MM.1S (cell line): Measurements from ENCODE around the gene PTGR1.
"Not testable (repeated sequence)": the region's sequence is repeated elsewhere in the genome, so short reads cannot be mapped to it uniquely, and the experiment has no call there.

Experiments used
- DNase-seq: peaks from one replicate; pipeline ENCODE4 v3.0.0-alpha.2; 2015
- H2AFZ ChIP-seq: fragments of 300-600 bp; sonication (generic); 2 replicates; pipeline ENCODE4 v1.6.0; 2016; ENCODE audit warnings: antibody characterized with exemption, low read length
- H3F3A ChIP-seq: fragments of 300-600 bp; sonication (generic); 2 replicates; pipeline ENCODE4 v1.6.1; 2016; ENCODE audit warnings: mild to moderate bottlenecking, antibody characterized with exemption, low read length, moderate library complexity, mixed read lengths; ENCODE audit not compliant: insufficient read depth
- H3K27ac ChIP-seq: fragments of 300-600 bp; sonication (generic); 2 replicates; pipeline ENCODE4 v1.5.1; 2016; ENCODE audit warnings: mild to moderate bottlenecking, low read length
- H3K27me3 ChIP-seq: fragments of 300-600 bp; sonication (generic); replicated peaks from 2 replicates; pipeline ENCODE4 v1.6.0; 2016; ENCODE audit warnings: low read length; ENCODE audit not compliant: insufficient read depth
- H3K36me3 ChIP-seq: fragments of 300-600 bp; sonication (generic); replicated peaks from 2 replicates; pipeline ENCODE4 v1.6.1; 2016; ENCODE audit warnings: mild to moderate bottlenecking, low read length, mixed read lengths; ENCODE audit not compliant: insufficient read depth
- H3K4me1 ChIP-seq: fragments of 300-600 bp; sonication (generic); 2 replicates; pipeline ENCODE4 v1.6.1; 2016; ENCODE audit warnings: low read length, mixed read lengths
- H3K4me2 ChIP-seq: fragments of 300-600 bp; sonication (generic); 2 replicates; pipeline ENCODE4 v1.6.0; 2016; ENCODE audit warnings: low read depth, low read length
- H3K4me3 ChIP-seq: fragments of 300-600 bp; sonication (generic); 2 replicates; pipeline ENCODE4 v1.5.1; 2016; ENCODE audit warnings: low read length, mixed read lengths
- H3K79me2 ChIP-seq: fragments of 300-600 bp; sonication (generic); 2 replicates; pipeline ENCODE4 v1.6.1; 2016; ENCODE audit warnings: mixed run types, low read length, mixed read lengths
- H3K9ac ChIP-seq: fragments of 300-600 bp; sonication (generic); 2 replicates; pipeline ENCODE4 v1.6.1; 2016; ENCODE audit warnings: low read length, mixed read lengths
- H3K9me2 ChIP-seq: fragments of 300-600 bp; sonication (generic); replicated peaks from 2 replicates; pipeline ENCODE4 v1.6.1; 2016; ENCODE audit warnings: mild to moderate bottlenecking, low read length, mixed read lengths; ENCODE audit not compliant: insufficient read depth
- H3K9me3 ChIP-seq: fragments of 300-600 bp; sonication (generic); replicated peaks from 2 replicates; pipeline ENCODE4 v1.6.1; 2016; ENCODE audit warnings: mild to moderate bottlenecking, low read length, mixed read lengths; ENCODE audit not compliant: insufficient read depth
- H4K20me1 ChIP-seq: fragments of 300-600 bp; sonication (generic); 2 replicates; pipeline ENCODE4 v1.6.1; 2016; ENCODE audit warnings: mild to moderate bottlenecking, low read length, moderate library complexity, mixed read lengths; ENCODE audit not compliant: insufficient read depth
- EZH2 ChIP-seq: fragments of 300-600 bp; sonication (generic); optimal IDR thresholded peaks from 2 replicates; pipeline ENCODE3; 2017; ENCODE audit warnings: low read depth, mild to moderate bottlenecking, antibody characterized with exemption, low read length, mixed read lengths
- EZH2phosphoT487 ChIP-seq: fragments of 300-600 bp; sonication (generic); IDR thresholded peaks from 2 replicates; pipeline ENCODE4 v1.6.1; 2018; ENCODE audit warnings: antibody characterized with exemption, low read length
- TF ChIP-seq, protein P1 (sequence below): fragments of 300-600 bp; sonication (generic); IDR thresholded peaks from 2 replicates; pipeline ENCODE4 v1.5.1; 2016; ENCODE audit warnings: antibody characterized with exemption, low read length, mixed read lengths

Gene PTGR1

DNA sequence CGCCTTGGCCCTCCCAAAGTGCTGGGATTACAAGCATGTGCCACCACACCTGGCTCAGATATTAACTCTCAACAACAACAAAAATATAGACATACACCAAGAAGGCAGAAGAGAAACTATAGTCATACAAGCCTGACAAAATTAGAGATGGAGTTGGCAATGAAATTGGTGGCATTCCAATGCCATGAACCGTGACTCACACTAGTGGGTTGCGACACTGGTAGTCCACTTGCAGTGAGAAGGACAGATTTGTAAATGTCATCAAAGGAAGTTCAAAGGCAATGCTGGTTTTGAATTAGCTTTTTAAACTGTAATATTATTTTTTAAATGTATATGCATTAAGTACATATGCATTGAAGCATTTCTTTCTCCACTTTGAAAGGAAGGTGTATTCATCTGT, 23.2 kb upstream of the PTGR1 start:
- no peak overlapping the region for H3K9ac ChIP-seq
- DNase-seq = no peak
- no peak overlapping the region for H3K27ac ChIP-seq

DNA sequence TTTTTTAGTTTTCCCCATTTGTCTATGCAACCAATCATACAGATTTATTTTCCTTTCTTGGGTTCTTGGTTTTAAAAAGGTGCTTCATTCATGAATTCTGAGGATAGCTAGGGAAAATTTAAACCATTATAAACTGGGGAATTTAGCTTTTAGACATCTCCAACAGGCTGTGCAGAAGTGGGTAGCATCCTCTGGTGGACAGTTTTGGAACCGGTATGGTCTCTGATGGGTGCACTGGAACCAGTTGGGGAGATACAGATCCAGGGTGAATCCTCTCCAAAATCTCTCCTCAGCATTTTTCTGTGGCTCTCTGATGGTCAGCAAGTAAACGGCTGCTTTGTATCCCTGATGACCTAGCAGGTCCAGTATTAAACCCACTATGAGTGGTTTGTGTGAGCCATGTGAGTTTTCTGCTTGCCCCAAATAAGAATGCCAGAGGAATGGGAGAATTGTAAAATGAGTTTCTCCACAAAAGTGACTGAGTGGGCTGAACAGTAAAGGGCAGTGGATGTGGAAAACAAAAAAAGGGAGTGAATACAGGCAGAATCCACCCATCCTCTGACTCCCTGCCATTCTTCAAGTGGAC, 22.5 kb upstream of the PTGR1 start:
- no peak overlapping the region for H3K4me2 ChIP-seq
- no peak overlapping the region for H3K9ac ChIP-seq
- no peak overlapping the region for H3K27ac ChIP-seq
- no peak overlapping the region for H3K4me3 ChIP-seq
- H3K79me2 ChIP-seq = no peaks in the 10 kb centered on the region
- H3K9me3 ChIP-seq = no peaks in the 10 kb centered on the region
- TF ChIP-seq, protein P1, sequence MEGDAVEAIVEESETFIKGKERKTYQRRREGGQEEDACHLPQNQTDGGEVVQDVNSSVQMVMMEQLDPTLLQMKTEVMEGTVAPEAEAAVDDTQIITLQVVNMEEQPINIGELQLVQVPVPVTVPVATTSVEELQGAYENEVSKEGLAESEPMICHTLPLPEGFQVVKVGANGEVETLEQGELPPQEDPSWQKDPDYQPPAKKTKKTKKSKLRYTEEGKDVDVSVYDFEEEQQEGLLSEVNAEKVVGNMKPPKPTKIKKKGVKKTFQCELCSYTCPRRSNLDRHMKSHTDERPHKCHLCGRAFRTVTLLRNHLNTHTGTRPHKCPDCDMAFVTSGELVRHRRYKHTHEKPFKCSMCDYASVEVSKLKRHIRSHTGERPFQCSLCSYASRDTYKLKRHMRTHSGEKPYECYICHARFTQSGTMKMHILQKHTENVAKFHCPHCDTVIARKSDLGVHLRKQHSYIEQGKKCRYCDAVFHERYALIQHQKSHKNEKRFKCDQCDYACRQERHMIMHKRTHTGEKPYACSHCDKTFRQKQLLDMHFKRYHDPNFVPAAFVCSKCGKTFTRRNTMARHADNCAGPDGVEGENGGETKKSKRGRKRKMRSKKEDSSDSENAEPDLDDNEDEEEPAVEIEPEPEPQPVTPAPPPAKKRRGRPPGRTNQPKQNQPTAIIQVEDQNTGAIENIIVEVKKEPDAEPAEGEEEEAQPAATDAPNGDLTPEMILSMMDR = peak; percentile 78
- no peak for TF ChIP-seq EZH2
- H3K9me2 ChIP-seq = no peaks in the 10 kb centered on the region
- H3K4me1 ChIP-seq = no peaks in the 10 kb centered on the region
- no peaks in the 10 kb centered on the region for H4K20me1 ChIP-seq
- H3K27me3 ChIP-seq = no peaks in the 10 kb centered on the region
- H3K36me3 ChIP-seq = no peaks in the 10 kb centered on the region
- H3F3A ChIP-seq = no peaks in the 10 kb centered on the region
- DNase-seq = peak; percentile 49
- H2AFZ ChIP-seq = no peak overlapping the region

More for the DNA sequence above, 23.2 kb upstream of the PTGR1 start:
- Histone ChIP-seq H3K9me3 (no peaks in the 10 kb centered on the region), H4K20me1 (no peaks in the 10 kb centered on the region), H3K36me3 (no peaks in the 10 kb centered on the region), H3F3A (no peaks in the 10 kb centered on the region), H3K27me3 (no peaks in the 10 kb centered on the region), H3K9me2 (no peaks in the 10 kb centered on the region), H3K79me2 (no peaks in the 10 kb centered on the region), H3K4me2 (no peak overlapping the region), H3K4me3 (no peak overlapping the region), H3K4me1 (no peaks in the 10 kb centered on the region), H2AFZ (no peak overlapping the region)
- TF ChIP-seq EZH2 (no peak), EZH2phosphoT487 (no peak)
- TF ChIP-seq, protein P1 = no peak

DNA sequence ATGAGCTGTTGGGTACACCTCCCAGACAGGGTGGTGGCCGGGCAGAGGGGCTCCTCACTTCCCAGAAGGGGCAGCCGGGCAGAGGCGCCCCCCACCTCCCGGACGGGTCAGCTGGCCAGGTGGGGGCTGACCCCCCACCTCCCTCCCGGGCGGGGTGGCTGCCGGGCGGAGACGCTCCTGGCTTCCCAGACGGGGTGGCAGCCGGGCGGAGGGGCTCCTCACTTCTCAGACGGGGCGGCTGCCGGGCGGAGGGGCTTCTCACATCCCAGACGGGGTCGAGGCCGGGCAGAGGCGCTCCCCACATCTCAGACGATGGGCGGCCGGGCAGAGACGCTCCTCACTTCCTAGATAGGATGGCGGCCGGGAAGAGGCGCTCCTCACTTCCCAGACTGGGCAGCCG, 17.9 kb upstream of the PTGR1 start:
- not testable (repeated sequence) for H3K4me2 ChIP-seq, H3K27me3 ChIP-seq, H3K79me2 ChIP-seq, H3K9me3 ChIP-seq, H3K9ac ChIP-seq, H2AFZ ChIP-seq, H3K27ac ChIP-seq, H4K20me1 ChIP-seq, H3K36me3 ChIP-seq, H3K4me3 ChIP-seq, H3F3A ChIP-seq, H3K9me2 ChIP-seq, DNase-seq, H3K4me1 ChIP-seq

DNA sequence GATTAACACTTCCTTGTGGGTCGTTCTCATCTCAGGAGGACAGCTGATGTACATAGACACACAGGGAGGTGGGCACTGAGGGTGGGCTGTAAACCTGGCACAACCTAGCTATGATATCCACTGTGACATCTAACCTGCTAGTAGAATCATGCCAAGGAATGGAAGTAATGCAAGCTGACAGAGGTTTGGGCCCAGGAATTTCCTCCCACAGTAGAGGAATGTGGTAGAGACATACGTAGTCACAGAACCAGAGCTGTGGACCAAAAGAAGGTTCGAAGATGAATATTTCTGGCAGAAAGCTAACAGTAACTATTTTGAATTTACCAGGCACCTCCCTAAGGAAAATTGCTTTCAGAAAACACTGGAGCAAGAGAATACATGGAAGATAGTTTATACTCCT, 16.5 kb upstream of the PTGR1 start:
- Histone ChIP-seq H4K20me1 (no peaks in the 10 kb centered on the region), H3K79me2 (no peaks in the 10 kb centered on the region), H3K9me2 (no peaks in the 10 kb centered on the region), H3K4me3 (no peak overlapping the region), H3K9me3 (no peaks in the 10 kb centered on the region), H3K27ac (no peak overlapping the region), H3K4me2 (no peak overlapping the region), H3K27me3 (no peaks in the 10 kb centered on the region), H3K4me1 (no peaks in the 10 kb centered on the region), H2AFZ (no peak overlapping the region), H3K9ac (no peak overlapping the region), H3K36me3 (no peaks in the 10 kb centered on the region), H3F3A (no peaks in the 10 kb centered on the region)
- TF ChIP-seq EZH2phosphoT487 = no peak
- TF ChIP-seq, protein P1 = no peak
- no peak for TF ChIP-seq EZH2
- DNase-seq = no peak
